ENCODE data around the gene SURF6. TPM values are rescaled to one million over a fixed set of nuclear protein-coding genes. Genes with fewer than 3 reads are reported as not detected.
A peak's percentile ranks its signal among the peaks of the same experiment; 100 is the strongest.
"Not testable (repeated sequence)": the region's sequence is repeated elsewhere in the genome, so short reads cannot be mapped to it uniquely, and the experiment has no call there.

Gene SURF6
- 10 to 100 TPM; 20.7 to 33.5 (median 27.1) TPM for polyA plus RNA-seq (ENCODE audit: insufficient read depth in 1 of 5, insufficient read length in 5 of 5, low replicate concordance in 1 of 5)
- long read RNA-seq, donor 1, full-length matches to known transcripts: 17 of 17 reads
- long read RNA-seq, donor 1, partial matches to known transcripts: 0 of 17 reads
- long read RNA-seq, donor 1, other reads (novel, unspliced or antisense): 0 of 17 reads
- long read RNA-seq, donor 2, full-length matches to known transcripts: 11 of 11 reads
- long read RNA-seq, donor 2, partial matches to known transcripts: 0 of 11 reads
- long read RNA-seq, donor 2, other reads (novel, unspliced or antisense): 0 of 11 reads
- long read RNA-seq, donor 3, full-length matches to known transcripts: 6 of 6 reads
- long read RNA-seq, donor 3, partial matches to known transcripts: 0 of 6 reads
- long read RNA-seq, donor 3, other reads (novel, unspliced or antisense): 0 of 6 reads
- long read RNA-seq, donor 4, full-length matches to known transcripts: 15 of 15 reads
- long read RNA-seq, donor 4, partial matches to known transcripts: 0 of 15 reads
- long read RNA-seq, donor 4, other reads (novel, unspliced or antisense): 0 of 15 reads
- long read RNA-seq, donor 5, full-length matches to known transcripts: 23 of 31 reads
- long read RNA-seq, donor 5, partial matches to known transcripts: 8 of 31 reads
- long read RNA-seq, donor 5, other reads (novel, unspliced or antisense): 0 of 31 reads
- long read RNA-seq, donor 6, full-length matches to known transcripts: 25 of 30 reads
- long read RNA-seq, donor 6, partial matches to known transcripts: 5 of 30 reads
- long read RNA-seq, donor 6, other reads (novel, unspliced or antisense): 0 of 30 reads
- long read RNA-seq, donor 7, full-length matches to known transcripts: 23 of 23 reads
- long read RNA-seq, donor 7, partial matches to known transcripts: 0 of 23 reads
- long read RNA-seq, donor 7, other reads (novel, unspliced or antisense): 0 of 23 reads
- long read RNA-seq, donor 8, full-length matches to known transcripts: 7 of 7 reads
- long read RNA-seq, donor 8, partial matches to known transcripts: 0 of 7 reads
- long read RNA-seq, donor 8, other reads (novel, unspliced or antisense): 0 of 7 reads

GRCh38 chr9:133335924-133336811 is at the start of gene SURF6:
SURF6 (minus strand) TSS chr9:133336188; CDS start chr9:133336132, 56 bp downstream.
- peak; percentile 81 to 86 for DNase-seq

DNA sequence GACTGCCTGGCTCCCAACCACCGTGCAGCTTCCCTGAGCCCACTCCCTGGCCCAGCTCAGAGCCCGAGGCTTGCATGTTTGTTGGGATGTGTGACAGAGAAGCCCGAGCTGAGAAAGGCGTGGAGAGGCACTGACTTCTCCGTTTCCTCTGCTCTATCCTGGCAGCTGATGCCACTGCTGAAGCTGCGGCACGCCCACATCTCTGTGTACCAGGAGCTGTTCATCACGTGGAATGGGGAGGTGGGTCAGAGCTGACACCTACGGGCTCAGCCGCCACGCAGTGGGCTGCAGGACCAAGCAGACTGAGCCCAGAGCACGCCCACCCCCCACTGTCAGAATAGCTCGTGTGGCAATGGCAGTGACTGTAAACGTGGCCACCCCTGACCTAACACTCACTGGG is 49.5 kb upstream of the SURF6 start:
- DNase-seq: no peak

GRCh38 chr9:133384736-133385321 is 48.8 kb upstream of the SURF6 start:
- DNase-seq: no peak

DNA sequence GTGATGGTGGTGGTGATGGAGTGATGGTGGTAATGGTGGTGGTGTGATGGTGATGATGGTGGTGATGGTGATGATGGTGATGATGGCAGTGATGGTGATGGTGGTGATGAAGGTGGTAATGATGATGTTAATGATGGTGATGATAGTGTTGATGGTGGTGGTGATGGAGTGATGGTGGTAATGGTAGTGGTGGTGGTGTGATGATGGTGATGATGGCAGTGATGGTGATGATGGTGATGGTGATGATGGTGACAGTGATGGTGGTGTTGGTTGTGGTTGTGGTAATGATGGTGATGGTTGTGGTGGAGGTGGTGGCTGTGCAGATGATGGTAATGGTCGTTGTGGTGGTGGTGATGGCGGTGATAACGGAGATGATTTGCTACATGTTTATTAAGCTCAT is 47.5 kb upstream of the SURF6 start:
- DNase-seq: no peak

GRCh38 chr9:133382507-133383141 is 46.6 kb upstream of the SURF6 start:
- DNase-seq: no peak

- DNase-seq: no peak
Measured at GRCh38 chr9:133380734-133381133, 44.7 kb upstream of the SURF6 start.

GRCh38 chr9:133379153-133380086 is 43.4 kb upstream of the SURF6 start:
- no peak for DNase-seq

DNA sequence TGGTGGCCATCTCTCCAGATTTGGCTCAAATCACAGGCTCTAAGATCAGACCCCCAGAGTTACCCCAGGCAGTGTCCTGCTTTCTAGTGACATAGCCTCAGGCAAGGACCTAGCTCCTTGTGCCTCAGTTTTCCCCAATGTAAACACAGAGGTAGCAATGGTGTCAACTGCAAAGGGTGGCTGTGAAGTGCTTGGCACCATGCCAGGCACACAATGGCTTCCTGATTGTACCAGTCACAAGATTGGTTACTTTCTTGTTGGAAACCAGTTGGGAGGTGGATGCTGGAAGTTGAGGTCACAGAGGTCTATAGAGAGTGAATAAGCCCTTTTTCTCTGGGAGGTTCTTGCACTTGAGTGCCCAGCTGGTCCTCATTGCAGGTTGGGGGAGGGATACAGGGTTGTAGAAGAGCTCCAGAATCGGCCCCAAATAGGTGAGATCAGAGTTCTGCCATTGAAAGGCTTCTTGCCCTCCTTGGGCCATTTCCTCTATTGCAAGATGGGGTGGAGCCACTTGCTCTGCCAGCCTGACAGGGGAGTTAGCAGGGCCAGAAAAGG is 42.5 kb upstream of the SURF6 start:
- DNase-seq: no peak

GRCh38 chr9:133377721-133378216 is 41.8 kb upstream of the SURF6 start:
- no peak for DNase-seq

- not testable (repeated sequence) for DNase-seq
Measured at GRCh38 chr9:133377280-133377679, 41.3 kb upstream of the SURF6 start.

- peak; percentile 94 to 96 for DNase-seq
Measured at GRCh38 chr9:133375724-133376654, 40.0 kb upstream of the SURF6 start, which contains the start of the genes STKLD1 and SURF4. STKLD1 (plus strand) TSS chr9:133376366; CDS start chr9:133376474, 108 bp downstream. SURF4 (minus strand) TSS chr9:133376060; CDS start chr9:133375969, 91 bp downstream.

- peak in 1 of 2 donors; percentile 20 for DNase-seq
Measured at GRCh38 chr9:133375116-133375723, 39.2 kb upstream of the SURF6 start.

DNA sequence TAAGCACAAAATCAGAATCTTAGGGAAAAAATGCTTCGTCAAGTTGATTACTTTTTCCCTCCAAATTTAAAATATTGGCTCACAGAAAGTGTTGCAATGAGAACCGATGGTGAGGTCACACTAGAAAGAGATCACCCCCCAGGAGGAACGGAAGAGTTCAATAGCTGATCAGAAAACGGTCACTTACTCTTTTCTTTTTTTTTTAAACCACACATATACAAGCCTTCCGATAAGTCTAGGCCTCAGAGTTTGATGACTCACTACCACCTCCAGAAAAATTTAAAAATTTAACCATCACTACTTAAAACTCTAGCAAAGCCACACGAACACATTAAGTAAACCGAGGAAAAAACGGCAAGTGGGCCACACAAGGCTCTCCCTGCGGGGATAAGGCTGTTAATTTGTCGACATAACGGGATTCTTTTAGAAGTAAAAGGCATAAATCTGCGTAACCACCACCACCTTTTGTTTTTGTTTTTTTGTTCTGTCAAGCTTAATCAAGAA is 38.7 kb upstream of the SURF6 start:
- no peak for DNase-seq

DNA sequence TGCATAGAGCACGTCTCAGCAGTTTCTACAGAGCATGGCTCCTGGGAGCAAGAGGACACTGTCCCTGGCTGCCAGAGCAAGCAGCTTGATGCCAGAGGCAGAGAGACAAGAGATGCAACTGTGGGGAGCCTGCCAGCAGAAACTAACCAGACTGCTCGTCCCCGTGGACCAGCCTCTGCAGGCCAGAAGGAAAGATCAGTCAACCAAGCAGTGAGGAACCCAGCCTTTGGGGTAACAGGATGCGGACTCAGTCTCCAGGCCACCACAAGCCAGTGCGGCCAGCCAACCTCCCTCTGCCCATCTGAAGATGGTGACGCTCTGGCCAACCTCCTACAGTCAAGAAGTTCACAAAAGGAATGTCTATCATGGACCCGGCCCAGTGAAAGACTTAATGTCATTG is 36.2 kb upstream of the SURF6 start:
- DNase-seq: no peak

DNA sequence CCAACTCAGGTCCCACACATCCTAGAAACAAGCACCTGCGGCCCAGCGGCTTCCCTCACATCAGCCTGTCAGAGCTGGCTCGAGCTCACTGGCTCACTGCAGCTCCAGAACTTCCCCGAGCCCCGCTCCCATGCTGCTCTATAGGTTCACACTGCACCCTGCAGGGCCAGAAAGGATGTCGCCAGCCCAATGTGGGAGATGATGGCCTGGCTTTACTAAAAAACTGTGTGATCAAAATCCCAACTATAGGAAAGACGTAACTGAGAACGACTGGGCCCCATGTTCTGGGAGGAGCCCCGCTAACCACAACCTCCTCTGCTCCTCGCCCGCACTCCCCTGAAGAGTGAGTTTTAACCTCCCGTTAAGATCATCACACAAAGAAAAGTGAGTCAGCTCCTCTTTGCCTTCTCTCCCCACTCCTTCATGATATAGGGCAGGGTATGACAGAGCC is 35.3 kb upstream of the SURF6 start:
- no peak for DNase-seq

DNA sequence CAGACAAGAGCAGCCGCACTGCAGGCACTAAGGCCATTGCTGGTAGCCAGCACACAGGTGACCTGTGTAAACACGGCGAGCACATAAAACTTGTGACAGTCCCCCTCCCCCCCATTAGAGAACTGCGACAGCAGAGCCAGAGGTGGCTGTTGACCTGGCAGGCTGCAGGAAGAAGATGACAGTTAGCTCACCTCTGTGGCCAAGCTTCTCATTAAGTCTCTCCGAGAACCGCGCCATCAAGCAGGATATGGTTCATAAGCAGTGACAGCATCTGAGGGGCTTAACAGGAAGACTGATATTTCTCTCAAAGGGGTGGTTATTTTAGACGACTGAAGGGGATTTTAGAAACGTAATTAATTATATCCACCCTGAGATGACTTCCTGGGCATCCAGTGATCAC is 34.7 kb upstream of the SURF6 start:
- DNase-seq: no peak

Measured in right lung (tissue), 10 donors.